Muscle layer of colon (tissue), 2 donors: ENCODE data around the gene ZDHHC13.

Source experiments
- H3K27ac ChIP-seq: one replicate; pipeline ENCODE4 v1.7.0; 2013; ENCODE audit warnings: low read depth, mild to moderate bottlenecking, low read length, moderate library complexity
- H3K27me3 ChIP-seq, 2 donors: one replicate each; pipeline ENCODE4 v1.7.0; 2013; ENCODE audit warnings: low read length in 2 of 2, mild to moderate bottlenecking in 2 of 2; ENCODE audit not compliant: insufficient read depth in 2 of 2, control insufficient read depth in 1 of 2
- H3K36me3 ChIP-seq: one replicate; pipeline ENCODE4 v1.7.0; 2013; ENCODE audit warnings: mild to moderate bottlenecking, low read length; ENCODE audit not compliant: insufficient read depth
- H3K4me1 ChIP-seq: one replicate; pipeline ENCODE4 v1.7.0; 2013; ENCODE audit warnings: mild to moderate bottlenecking, low read length; ENCODE audit not compliant: insufficient read depth
- H3K4me3 ChIP-seq, 2 donors: one replicate each; pipeline ENCODE4 v1.7.0; 2013; ENCODE audit warnings: low read length in 2 of 2, low read depth in 1 of 2, mild to moderate bottlenecking in 1 of 2, moderate library complexity in 1 of 2
- H3K9ac ChIP-seq: one replicate; pipeline ENCODE4 v1.7.0; 2013; ENCODE audit warnings: low read length
- H3K9me3 ChIP-seq: one replicate; pipeline ENCODE4 v1.7.0; 2013; ENCODE audit warnings: mild to moderate bottlenecking, low read length
- donor health status: abdominal sarcoma.
- donor health status: Adenocarcinoma of cecum.

ZDHHC13 gene

DNA sequence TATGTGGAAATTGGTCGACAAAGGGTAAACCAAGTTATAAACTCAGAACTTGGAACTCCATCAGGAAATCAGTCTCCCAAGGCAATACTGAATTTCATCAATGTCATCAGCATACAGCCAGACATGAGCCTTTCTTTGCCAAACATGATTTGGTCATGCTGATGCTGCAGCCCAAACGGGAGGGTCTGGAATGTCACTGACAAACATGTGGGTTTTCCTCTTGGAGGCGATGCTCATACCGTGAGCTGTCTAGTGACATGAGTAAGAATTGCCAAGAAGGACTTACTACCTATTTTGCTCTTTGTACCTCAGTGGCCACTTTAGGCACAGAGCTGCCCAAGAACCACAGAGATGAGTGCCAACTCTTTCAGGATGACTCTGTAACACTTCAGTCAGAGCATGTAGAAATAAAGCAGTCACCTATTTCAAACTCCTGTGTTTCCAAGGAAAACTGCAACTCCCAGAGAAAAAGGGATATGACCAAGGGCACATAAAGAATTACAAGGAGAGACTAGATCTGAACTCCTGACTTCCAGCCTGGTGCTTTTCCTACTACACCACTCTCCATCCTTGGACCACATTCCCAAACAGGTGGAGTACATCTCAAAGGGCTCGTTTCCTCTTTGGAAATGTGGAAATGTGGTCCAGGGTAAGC lies 32.2 kb upstream of the ZDHHC13 start:
- no peaks in the 10 kb centered on the region for H3K36me3 ChIP-seq
- H3K4me3 ChIP-seq: no peak overlapping the region
- H3K27me3 ChIP-seq: no peaks in the 10 kb centered on the region
- no peaks in the 10 kb centered on the region for H3K4me1 ChIP-seq
- no peak overlapping the region for H3K9ac ChIP-seq
- no peak overlapping the region for H3K27ac ChIP-seq
- no peaks in the 10 kb centered on the region for H3K9me3 ChIP-seq

DNA sequence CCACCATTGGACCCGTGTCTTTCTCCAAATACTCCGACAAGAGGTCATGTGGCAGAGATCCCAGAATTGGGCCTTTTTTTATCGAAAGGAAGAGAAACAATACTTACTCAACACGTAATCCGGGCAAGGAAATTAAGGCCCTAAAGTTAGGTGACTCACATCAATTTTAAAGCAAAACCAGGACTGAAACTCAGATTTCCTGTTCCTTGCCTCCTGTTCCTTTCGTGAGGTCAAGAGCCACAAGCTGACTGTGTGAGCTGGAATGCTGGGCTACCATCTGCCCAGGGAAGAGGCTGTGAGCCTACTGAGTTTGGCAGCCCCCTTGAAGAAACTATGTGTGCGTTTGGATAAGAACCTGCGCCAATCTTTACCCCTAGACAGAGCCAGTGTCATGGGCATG lies 29.3 kb upstream of the ZDHHC13 start:
- Histone ChIP-seq H3K36me3 (no peaks in the 10 kb centered on the region), H3K9me3 (no peaks in the 10 kb centered on the region)

GRCh38 chr11:19088791-19089190 lies 28.2 kb upstream of the ZDHHC13 start:
- no peaks in the 10 kb centered on the region for H3K36me3 ChIP-seq
- H3K4me1 ChIP-seq: no peaks in the 10 kb centered on the region
- no peak overlapping the region for H3K9ac ChIP-seq
- H3K9me3 ChIP-seq: no peaks in the 10 kb centered on the region
- H3K27ac ChIP-seq: no peak overlapping the region
- no peaks in the 10 kb centered on the region for H3K27me3 ChIP-seq
- no peak overlapping the region for H3K4me3 ChIP-seq

More for the DNA sequence above, 29.3 kb upstream of the ZDHHC13 start:
- H3K9ac ChIP-seq: no peak overlapping the region
- H3K4me1 ChIP-seq: no peaks in the 10 kb centered on the region
- H3K4me3 ChIP-seq: no peak overlapping the region
- no peaks in the 10 kb centered on the region for H3K27me3 ChIP-seq
- no peak overlapping the region for H3K27ac ChIP-seq

DNA sequence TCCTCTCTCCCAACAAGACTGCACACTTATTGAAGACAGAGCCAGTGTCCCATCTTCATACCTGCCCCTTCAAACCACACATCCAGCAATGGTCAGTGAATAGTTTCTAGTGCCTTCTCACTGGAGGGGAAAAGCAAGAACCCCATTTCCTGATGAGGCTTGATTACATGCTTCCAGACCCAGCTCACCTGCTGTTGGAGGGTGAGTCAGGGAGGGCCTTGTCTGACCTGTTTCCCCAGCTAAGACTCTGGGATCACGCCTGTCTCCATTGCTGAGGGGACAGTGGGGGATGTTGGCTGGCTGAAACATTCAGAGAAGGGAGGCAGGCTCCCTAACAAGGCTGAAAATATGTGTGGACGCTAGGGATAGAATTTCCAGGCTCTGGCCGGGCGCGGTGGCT lies 27.5 kb upstream of the ZDHHC13 start:
- H3K36me3 ChIP-seq: no peaks in the 10 kb centered on the region
- no peak overlapping the region for H3K4me3 ChIP-seq
- no peaks in the 10 kb centered on the region for H3K9me3 ChIP-seq
- no peaks in the 10 kb centered on the region for H3K4me1 ChIP-seq
- H3K27ac ChIP-seq: no peak overlapping the region
- H3K27me3 ChIP-seq: no peaks in the 10 kb centered on the region
- no peak overlapping the region for H3K9ac ChIP-seq

GRCh38 chr11:19091366-19091765 lies 25.6 kb upstream of the ZDHHC13 start:
- H3K36me3 ChIP-seq: no peaks in the 10 kb centered on the region
- H3K4me3 ChIP-seq: no peak overlapping the region
- H3K4me1 ChIP-seq: no peaks in the 10 kb centered on the region
- H3K27ac ChIP-seq: no peak overlapping the region
- no peaks in the 10 kb centered on the region for H3K27me3 ChIP-seq
- no peaks in the 10 kb centered on the region for H3K9me3 ChIP-seq
- no peak overlapping the region for H3K9ac ChIP-seq

DNA sequence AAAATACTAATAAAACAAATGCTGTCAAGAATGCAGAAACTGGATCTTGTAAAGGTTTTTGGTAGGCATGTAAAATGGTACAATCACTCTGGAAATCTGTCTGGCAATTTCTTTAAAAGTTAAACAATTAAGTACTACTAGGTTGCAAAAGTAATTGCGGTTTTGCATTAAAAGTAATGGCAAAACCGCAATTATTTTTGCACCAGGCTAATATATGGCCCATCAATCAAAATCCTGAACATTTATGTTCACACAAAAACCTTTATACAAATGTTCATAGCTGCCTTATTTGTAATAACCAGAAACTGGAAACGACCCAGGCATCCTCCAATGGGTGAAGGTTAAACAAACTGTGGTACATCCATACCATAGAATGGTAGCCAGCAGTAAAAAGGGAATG lies 24.6 kb upstream of the ZDHHC13 start:
- Histone ChIP-seq H3K9ac (no peak overlapping the region), H3K9me3 (no peaks in the 10 kb centered on the region), H3K27ac (no peak overlapping the region), H3K36me3 (no peaks in the 10 kb centered on the region), H3K27me3 (no peaks in the 10 kb centered on the region), H3K4me1 (no peaks in the 10 kb centered on the region), H3K4me3 (no peak overlapping the region)

- no peaks in the 10 kb centered on the region for H3K4me1 ChIP-seq
- no peaks in the 10 kb centered on the region for H3K36me3 ChIP-seq
- H3K9me3 ChIP-seq: no peaks in the 10 kb centered on the region
- H3K9ac ChIP-seq: no peak overlapping the region
- no peaks in the 10 kb centered on the region for H3K27me3 ChIP-seq
- no peak overlapping the region for H3K4me3 ChIP-seq
- H3K27ac ChIP-seq: no peak overlapping the region
Measured at GRCh38 chr11:19092850-19093249, 24.1 kb upstream of the ZDHHC13 start.

GRCh38 chr11:19093976-19094375 lies 23.0 kb upstream of the ZDHHC13 start:
- Histone ChIP-seq H3K4me1 (no peaks in the 10 kb centered on the region), H3K36me3 (no peaks in the 10 kb centered on the region), H3K9me3 (no peaks in the 10 kb centered on the region), H3K27ac (no peak overlapping the region), H3K9ac (no peak overlapping the region), H3K4me3 (no peak overlapping the region), H3K27me3 (no peaks in the 10 kb centered on the region)

DNA sequence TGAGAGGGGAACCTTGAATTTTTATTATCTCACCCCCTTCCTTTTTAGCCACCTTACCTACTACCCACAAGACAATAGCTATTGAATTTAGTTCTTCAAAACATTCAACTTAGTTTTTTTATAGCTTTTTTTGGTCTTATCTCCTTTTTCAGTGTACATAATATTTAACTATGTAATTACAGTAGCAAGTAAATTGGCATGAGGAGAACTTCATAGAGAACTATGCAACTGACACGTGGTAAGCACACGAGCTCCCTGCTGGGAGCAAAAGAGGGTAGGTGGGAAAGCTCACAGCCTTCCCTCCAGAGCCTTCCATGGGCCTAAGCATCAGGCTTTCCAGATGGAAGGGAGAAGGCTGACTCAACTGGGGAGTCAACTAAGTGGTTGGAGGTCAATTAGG lies 22.1 kb upstream of the ZDHHC13 start:
- Histone ChIP-seq H3K9ac (no peak overlapping the region), H3K4me3 (no peak overlapping the region), H3K4me1 (no peaks in the 10 kb centered on the region), H3K27me3 (no peaks in the 10 kb centered on the region), H3K9me3 (no peaks in the 10 kb centered on the region), H3K27ac (no peak overlapping the region), H3K36me3 (no peaks in the 10 kb centered on the region)

GRCh38 chr11:19099093-19099492 lies 17.9 kb upstream of the ZDHHC13 start:
- Histone ChIP-seq H3K36me3 (no peaks in the 10 kb centered on the region), H3K27me3 (no peaks in the 10 kb centered on the region), H3K4me3 (no peak overlapping the region), H3K9me3 (no peaks in the 10 kb centered on the region), H3K9ac (no peak overlapping the region), H3K27ac (no peak overlapping the region), H3K4me1 (no peaks in the 10 kb centered on the region)

DNA sequence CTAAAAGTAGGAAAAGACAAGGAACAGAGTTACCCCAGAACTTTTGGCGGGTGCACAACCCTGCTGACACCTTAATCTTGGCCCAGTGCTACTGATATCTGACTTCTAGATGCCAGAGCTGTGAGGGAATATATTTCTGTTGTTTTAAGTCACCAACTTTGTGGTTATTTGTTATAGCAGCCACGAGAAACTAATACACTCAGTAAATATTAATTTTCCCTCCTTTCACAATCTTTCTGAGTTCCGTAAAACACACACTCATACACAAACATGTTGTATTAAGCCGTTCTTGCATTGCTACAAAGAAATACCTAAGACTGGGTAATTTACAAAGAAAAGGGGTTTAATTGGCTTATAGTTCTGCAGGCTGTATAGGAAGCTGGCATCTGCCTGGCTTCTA lies 16.1 kb upstream of the ZDHHC13 start:
- Histone ChIP-seq H3K36me3 (no peaks in the 10 kb centered on the region), H3K4me1 (no peaks in the 10 kb centered on the region), H3K4me3 (no peak overlapping the region), H3K27me3 (no peaks in the 10 kb centered on the region), H3K9me3 (no peaks in the 10 kb centered on the region), H3K9ac (no peak overlapping the region), H3K27ac (no peak overlapping the region)

GRCh38 chr11:19101796-19102520 lies 15.0 kb upstream of the ZDHHC13 start:
- H3K9me3 ChIP-seq: no peaks in the 10 kb centered on the region
- no peak overlapping the region for H3K27ac ChIP-seq
- no peak overlapping the region for H3K9ac ChIP-seq

More at GRCh38 chr11:19101796-19102520, 15.0 kb upstream of the ZDHHC13 start:
- H3K27me3 ChIP-seq: no peaks in the 10 kb centered on the region
- no peaks in the 10 kb centered on the region for H3K36me3 ChIP-seq
- H3K4me3 ChIP-seq: no peak overlapping the region
- H3K4me1 ChIP-seq: no peaks in the 10 kb centered on the region
